HepG2 (cell line): ENCODE data around the gene LYPD3. TPM values are rescaled to one million over a fixed set of nuclear protein-coding genes. Genes with fewer than 3 reads are reported as not detected.
A peak's percentile ranks its signal among the peaks of the same experiment; 100 is the strongest.

ENCODE experiments used
- AGO2 ChIP-seq: fragments of 200-400 bp; formaldehyde crosslinking; optimal IDR thresholded peaks from 2 replicates; pipeline ENCODE3; 2017; ENCODE audit warnings: mild to moderate bottlenecking, low read depth, low read length, moderate library complexity
- ATRX ChIP-seq: sonication (generic); formaldehyde crosslinking; IDR thresholded peaks from 2 replicates; pipeline ENCODE4 v1.4.0; 2020; ENCODE audit warnings: missing genetic modification reagents, borderline replicate concordance
- CCAR2 ChIP-seq: fragments of 200-400 bp; formaldehyde crosslinking; optimal IDR thresholded peaks from 2 replicates; pipeline ENCODE3; 2018; ENCODE audit warnings: low read depth, mild to moderate bottlenecking, low read length, moderate library complexity
- ETV6 ChIP-seq: sonication (generic); formaldehyde crosslinking; conservative IDR thresholded peaks from 2 replicates; pipeline ENCODE4 v1.4.0; 2020; ENCODE audit warnings: missing genetic modification reagents
- MAFG ChIP-seq: sonication (generic); formaldehyde crosslinking; IDR thresholded peaks from 2 replicates; pipeline ENCODE4 v1.5.1; 2020; ENCODE audit warnings: mild to moderate bottlenecking, missing genetic modification reagents
- MED1 ChIP-seq: sonication (generic); formaldehyde crosslinking; IDR thresholded peaks from 2 replicates; pipeline ENCODE4 v1.4.0; 2020; ENCODE audit warnings: missing genetic modification reagents
- MIER3 ChIP-seq: IDR thresholded peaks from 2 replicates; pipeline ENCODE4 v1.6.1; 2016; ENCODE audit warnings: missing compliant biosample characterization, borderline replicate concordance
- RBM39 ChIP-seq: fragments of 200-400 bp; formaldehyde crosslinking; IDR thresholded peaks from one replicate; pipeline ENCODE4 v1.6.1; 2018; ENCODE audit warnings: antibody characterized with exemption, mild to moderate bottlenecking, low read depth, low read length; ENCODE audit not compliant: poor library complexity, severe bottlenecking
- RFXAP ChIP-seq: sonication (generic); formaldehyde crosslinking; IDR thresholded peaks from 2 replicates; pipeline ENCODE4 v1.4.0; 2020; ENCODE audit warnings: missing genetic modification reagents, borderline replicate concordance
- SAFB2 ChIP-seq: sonication (generic); formaldehyde crosslinking; IDR thresholded peaks from 2 replicates; pipeline ENCODE4 v1.5.1; 2020; ENCODE audit warnings: missing genetic modification reagents, low read depth, mild to moderate bottlenecking, borderline replicate concordance
- SRY ChIP-seq: sonication (generic); formaldehyde crosslinking; IDR thresholded peaks from 2 replicates; pipeline ENCODE4 v1.8.0; 2022; ENCODE audit warnings: mild to moderate bottlenecking, missing genetic modification reagents
- TBP ChIP-seq: sonication (generic); formaldehyde crosslinking; IDR thresholded peaks from 2 replicates; pipeline ENCODE4 v1.5.0; 2020; ENCODE audit warnings: missing genetic modification reagents
- ZFP90 ChIP-seq: sonication (generic); formaldehyde crosslinking; IDR thresholded peaks from 2 replicates; pipeline ENCODE4 v1.8.0; 2022; ENCODE audit warnings: missing genetic modification reagents, mild to moderate bottlenecking, inconsistent platforms, borderline replicate concordance
- ZIK1 ChIP-seq: sonication (generic); formaldehyde crosslinking; IDR thresholded peaks from 2 replicates; pipeline ENCODE4 v1.5.0; 2020; ENCODE audit warnings: mild to moderate bottlenecking, low read depth, missing genetic modification reagents, borderline replicate concordance
- ZKSCAN8 ChIP-seq: IDR thresholded peaks from 2 replicates; pipeline ENCODE4 v1.6.1; 2016; ENCODE audit warnings: borderline replicate concordance, missing genetic modification reagents, missing compliant biosample characterization
- ZNF251 ChIP-seq: sonication (generic); formaldehyde crosslinking; IDR thresholded peaks from 2 replicates; pipeline ENCODE4 v1.9.0; 2021; ENCODE audit warnings: mild to moderate bottlenecking, missing genetic modification reagents
- ZNF44 ChIP-seq: sonication (generic); formaldehyde crosslinking; IDR thresholded peaks from 2 replicates; pipeline ENCODE4 v1.5.1; 2020; ENCODE audit warnings: mild to moderate bottlenecking, missing genetic modification reagents
- ZNF772 ChIP-seq: sonication (generic); formaldehyde crosslinking; IDR thresholded peaks from 2 replicates; pipeline ENCODE4 v1.5.0; 2020; ENCODE audit warnings: mild to moderate bottlenecking, missing genetic modification reagents
- polyA plus RNA-seq, 8 experiments: library from polyadenylated mRNA; depleted of rRNA in 3 of 8; stranded (reverse) in 7 of 8; unstranded in 1 of 8; fragments of >200 nt; fragmentation: Illumina TruSeq in 4 of 8; extraction: Trizol in 4 of 8; gene quantifications; 2 replicates each; pipeline versions ENCODE4 v1.2.1 to v1.2.3, GENCODE V29; 2011 to 2016; ENCODE audit warnings: low read depth in 4 of 8, missing spikeins in 1 of 8, mixed read lengths in 1 of 8; ENCODE audit not compliant: insufficient read depth in 1 of 8
- total RNA-seq, 5 experiments: library from RNA; depleted of rRNA; stranded (reverse); fragments of >200 nt; fragmentation: Illumina TruSeq; extraction: Trizol; gene quantifications; 2 replicates each; pipeline ENCODE4 v1.2.3, GENCODE V29; 2016; ENCODE audit warnings: low read depth in 1 of 5
- TF ChIP-seq, protein P1 (sequence below): sonication (generic); formaldehyde crosslinking; IDR thresholded peaks from 2 replicates; pipeline ENCODE4 v1.5.0; 2020; ENCODE audit warnings: missing genetic modification reagents
- TF ChIP-seq, protein P2 (sequence below): sonication (generic); formaldehyde crosslinking; IDR thresholded peaks from 2 replicates; pipeline ENCODE4 v1.5.0; 2020; ENCODE audit warnings: mild to moderate bottlenecking, missing genetic modification reagents
- TF ChIP-seq, protein P3 (sequence below): sonication (generic); formaldehyde crosslinking; IDR thresholded peaks from 2 replicates; pipeline ENCODE4 v1.4.0; 2020; ENCODE audit warnings: missing genetic modification reagents, low read depth, mild to moderate bottlenecking, borderline replicate concordance
- TF ChIP-seq, protein P4 (sequence below): sonication (generic); formaldehyde crosslinking; IDR thresholded peaks from 2 replicates; pipeline ENCODE4 v1.5.0; 2020; ENCODE audit warnings: mild to moderate bottlenecking, missing genetic modification reagents
- TF ChIP-seq, protein P5 (sequence below): sonication (generic); formaldehyde crosslinking; IDR thresholded peaks from 2 replicates; pipeline ENCODE4 v1.4.0; 2020; ENCODE audit warnings: missing genetic modification reagents

The LYPD3 gene
- total and polyA plus RNA-seq, 2 of the 13 experiments (the other 11 are each of a cell fraction or from before 2014, with no cell fraction given): 0.51 to 1.5 TPM

DNA sequence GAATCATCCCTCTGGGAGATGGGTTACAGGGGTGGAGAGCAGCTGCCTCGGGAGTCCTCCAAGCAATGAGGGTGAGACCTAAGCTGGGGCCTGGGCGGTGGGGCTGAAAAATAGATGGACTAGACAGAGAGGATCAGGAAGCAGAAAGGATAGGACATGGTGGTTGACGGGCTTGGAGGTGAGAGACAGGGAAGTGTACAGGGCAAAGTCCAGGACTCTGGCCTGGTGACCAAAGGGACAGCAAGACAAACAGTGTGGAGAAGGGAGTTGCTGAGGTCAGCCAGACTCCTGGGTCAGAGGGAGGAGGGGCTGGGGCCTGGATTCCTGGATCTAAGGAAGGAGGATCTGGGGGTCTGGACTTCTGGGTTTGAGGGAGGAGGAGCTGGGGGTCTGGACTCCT lies 33.6 kb upstream of the LYPD3 start (continued):
- TF ChIP-seq RBM39 (no peak), ZNF251 (no peak), RFXAP (CRISPR knock-in tag) (no peak; the same call in 1 of the 2 replicates), ETV6 (CRISPR knock-in tag) (no peak), ZFP90 (CRISPR knock-in tag) (no peak), AGO2 (no peak), SAFB2 (CRISPR knock-in tag) (no peak), ZKSCAN8 (CRISPR knock-in tag) (no peak), MIER3 (CRISPR knock-in tag) (peak; percentile 48; the same call in 1 of the 2 replicates), MED1 (CRISPR knock-in tag) (peak; percentile 70), ZNF44 (CRISPR knock-in tag) (no peak), MAFG (CRISPR knock-in tag) (no peak), ZIK1 (CRISPR knock-in tag) (no peak), CCAR2 (no peak), TBP (CRISPR knock-in tag) (no peak), ZNF772 (peak; percentile 73; the same call in 1 of the 2 replicates), SRY (CRISPR knock-in tag) (no peak), ATRX (CRISPR knock-in tag) (no peak)
- TF ChIP-seq, protein P1, sequence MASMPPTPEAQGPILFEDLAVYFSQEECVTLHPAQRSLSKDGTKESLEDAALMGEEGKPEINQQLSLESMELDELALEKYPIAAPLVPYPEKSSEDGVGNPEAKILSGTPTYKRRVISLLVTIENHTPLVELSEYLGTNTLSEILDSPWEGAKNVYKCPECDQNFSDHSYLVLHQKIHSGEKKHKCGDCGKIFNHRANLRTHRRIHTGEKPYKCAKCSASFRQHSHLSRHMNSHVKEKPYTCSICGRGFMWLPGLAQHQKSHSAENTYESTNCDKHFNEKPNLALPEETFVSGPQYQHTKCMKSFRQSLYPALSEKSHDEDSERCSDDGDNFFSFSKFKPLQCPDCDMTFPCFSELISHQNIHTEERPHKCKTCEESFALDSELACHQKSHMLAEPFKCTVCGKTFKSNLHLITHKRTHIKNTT (CRISPR knock-in tag): no peak
- TF ChIP-seq, protein P2, sequence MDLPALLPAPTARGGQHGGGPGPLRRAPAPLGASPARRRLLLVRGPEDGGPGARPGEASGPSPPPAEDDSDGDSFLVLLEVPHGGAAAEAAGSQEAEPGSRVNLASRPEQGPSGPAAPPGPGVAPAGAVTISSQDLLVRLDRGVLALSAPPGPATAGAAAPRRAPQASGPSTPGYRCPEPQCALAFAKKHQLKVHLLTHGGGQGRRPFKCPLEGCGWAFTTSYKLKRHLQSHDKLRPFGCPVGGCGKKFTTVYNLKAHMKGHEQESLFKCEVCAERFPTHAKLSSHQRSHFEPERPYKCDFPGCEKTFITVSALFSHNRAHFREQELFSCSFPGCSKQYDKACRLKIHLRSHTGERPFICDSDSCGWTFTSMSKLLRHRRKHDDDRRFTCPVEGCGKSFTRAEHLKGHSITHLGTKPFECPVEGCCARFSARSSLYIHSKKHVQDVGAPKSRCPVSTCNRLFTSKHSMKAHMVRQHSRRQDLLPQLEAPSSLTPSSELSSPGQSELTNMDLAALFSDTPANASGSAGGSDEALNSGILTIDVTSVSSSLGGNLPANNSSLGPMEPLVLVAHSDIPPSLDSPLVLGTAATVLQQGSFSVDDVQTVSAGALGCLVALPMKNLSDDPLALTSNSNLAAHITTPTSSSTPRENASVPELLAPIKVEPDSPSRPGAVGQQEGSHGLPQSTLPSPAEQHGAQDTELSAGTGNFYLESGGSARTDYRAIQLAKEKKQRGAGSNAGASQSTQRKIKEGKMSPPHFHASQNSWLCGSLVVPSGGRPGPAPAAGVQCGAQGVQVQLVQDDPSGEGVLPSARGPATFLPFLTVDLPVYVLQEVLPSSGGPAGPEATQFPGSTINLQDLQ (CRISPR knock-in tag): no peak
- TF ChIP-seq, protein P3, sequence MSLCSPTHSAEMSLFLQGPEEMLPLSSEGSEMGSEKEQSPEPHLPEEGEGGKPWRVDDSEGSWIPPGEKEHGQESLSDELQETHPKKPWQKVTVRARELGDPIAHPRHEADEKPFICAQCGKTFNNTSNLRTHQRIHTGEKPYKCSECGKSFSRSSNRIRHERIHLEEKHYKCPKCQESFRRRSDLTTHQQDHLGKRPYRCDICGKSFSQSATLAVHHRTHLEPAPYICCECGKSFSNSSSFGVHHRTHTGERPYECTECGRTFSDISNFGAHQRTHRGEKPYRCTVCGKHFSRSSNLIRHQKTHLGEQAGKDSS: no peak
- TF ChIP-seq, protein P4, sequence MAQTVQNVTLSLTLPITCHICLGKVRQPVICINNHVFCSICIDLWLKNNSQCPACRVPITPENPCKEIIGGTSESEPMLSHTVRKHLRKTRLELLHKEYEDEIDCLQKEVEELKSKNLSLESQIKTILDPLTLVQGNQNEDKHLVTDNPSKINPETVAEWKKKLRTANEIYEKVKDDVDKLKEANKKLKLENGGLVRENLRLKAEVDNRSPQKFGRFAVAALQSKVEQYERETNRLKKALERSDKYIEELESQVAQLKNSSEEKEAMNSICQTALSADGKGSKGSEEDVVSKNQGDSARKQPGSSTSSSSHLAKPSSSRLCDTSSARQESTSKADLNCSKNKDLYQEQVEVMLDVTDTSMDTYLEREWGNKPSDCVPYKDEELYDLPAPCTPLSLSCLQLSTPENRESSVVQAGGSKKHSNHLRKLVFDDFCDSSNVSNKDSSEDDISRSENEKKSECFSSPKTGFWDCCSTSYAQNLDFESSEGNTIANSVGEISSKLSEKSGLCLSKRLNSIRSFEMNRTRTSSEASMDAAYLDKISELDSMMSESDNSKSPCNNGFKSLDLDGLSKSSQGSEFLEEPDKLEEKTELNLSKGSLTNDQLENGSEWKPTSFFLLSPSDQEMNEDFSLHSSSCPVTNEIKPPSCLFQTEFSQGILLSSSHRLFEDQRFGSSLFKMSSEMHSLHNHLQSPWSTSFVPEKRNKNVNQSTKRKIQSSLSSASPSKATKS (CRISPR knock-in tag): no peak
- TF ChIP-seq, protein P5, sequence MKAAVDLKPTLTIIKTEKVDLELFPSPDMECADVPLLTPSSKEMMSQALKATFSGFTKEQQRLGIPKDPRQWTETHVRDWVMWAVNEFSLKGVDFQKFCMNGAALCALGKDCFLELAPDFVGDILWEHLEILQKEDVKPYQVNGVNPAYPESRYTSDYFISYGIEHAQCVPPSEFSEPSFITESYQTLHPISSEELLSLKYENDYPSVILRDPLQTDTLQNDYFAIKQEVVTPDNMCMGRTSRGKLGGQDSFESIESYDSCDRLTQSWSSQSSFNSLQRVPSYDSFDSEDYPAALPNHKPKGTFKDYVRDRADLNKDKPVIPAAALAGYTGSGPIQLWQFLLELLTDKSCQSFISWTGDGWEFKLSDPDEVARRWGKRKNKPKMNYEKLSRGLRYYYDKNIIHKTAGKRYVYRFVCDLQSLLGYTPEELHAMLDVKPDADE (CRISPR knock-in tag): no peak
